Ectodermal cell (in vitro differentiated cells): Measurements from ENCODE around the gene EHD1.

Experiments
- H3K27ac ChIP-seq: 2 replicates; pipeline ENCODE4 v1.7.0; 2013; ENCODE audit warnings: mild to moderate bottlenecking, low read depth, low read length; ENCODE audit not compliant: insufficient read depth, poor library complexity, severe bottlenecking
- H3K27me3 ChIP-seq: 2 replicates; pipeline ENCODE4 v1.7.0; 2013; ENCODE audit warnings: mild to moderate bottlenecking, low read length; ENCODE audit not compliant: insufficient read depth, control insufficient read depth, poor library complexity, severe bottlenecking
- H3K36me3 ChIP-seq: one replicate; pipeline ENCODE4 v1.7.0; 2013; ENCODE audit warnings: low read length; ENCODE audit not compliant: control insufficient read depth, insufficient read depth
- H3K4me1 ChIP-seq: one replicate; pipeline ENCODE4 v1.7.0; 2013; ENCODE audit warnings: low read length; ENCODE audit not compliant: control insufficient read depth, insufficient read depth
- H3K4me3 ChIP-seq: 2 replicates; pipeline ENCODE4 v1.7.0; 2013; ENCODE audit warnings: low read depth, low read length, control low read depth; ENCODE audit not compliant: insufficient read depth
- H3K9me3 ChIP-seq: 2 replicates; pipeline ENCODE4 v1.7.0; 2013; ENCODE audit warnings: mild to moderate bottlenecking, low read length, moderate library complexity; ENCODE audit not compliant: control insufficient read depth
- WGBS, 2 experiments: methylation state at CpG; one replicate each; pipeline ENCODE4 v1.1.7; 2013; ENCODE audit warnings: missing lambda C conversion rate in 2 of 2; 5-methylcytosine and 5-hydroxymethylcytosine counted together

Gene EHD1

GRCh38 chr11:64898541-64898940 is 20.1 kb upstream of the EHD1 start:
- Histone ChIP-seq H3K27me3 (no peaks in the 10 kb centered on the region), H3K4me3 (no peak overlapping the region), H3K36me3 (no peaks in the 10 kb centered on the region), H3K27ac (no peak overlapping the region), H3K9me3 (no peaks in the 10 kb centered on the region), H3K4me1 (no peaks in the 10 kb centered on the region)
- WGBS, 2 experiments: 96% methylated on average over 19 of the region's 19 CpGs

GRCh38 chr11:64898076-64898445 is 19.6 kb upstream of the EHD1 start:
- 95 to 98% methylated on average over 9 of the region's 9 CpGs for WGBS, 2 experiments
- Histone ChIP-seq H3K27me3 (no peaks in the 10 kb centered on the region), H3K27ac (no peak overlapping the region), H3K36me3 (no peaks in the 10 kb centered on the region), H3K9me3 (no peaks in the 10 kb centered on the region), H3K4me3 (no peak overlapping the region), H3K4me1 (no peaks in the 10 kb centered on the region)

- WGBS, 2 experiments: 94 to 97% methylated on average over 19 of the region's 19 CpGs
- Histone ChIP-seq H3K36me3 (no peaks in the 10 kb centered on the region), H3K4me1 (no peaks in the 10 kb centered on the region), H3K4me3 (no peak overlapping the region), H3K9me3 (no peaks in the 10 kb centered on the region), H3K27me3 (no peaks in the 10 kb centered on the region), H3K27ac (no peak overlapping the region)
Measured at GRCh38 chr11:64897381-64898075, 19.1 kb upstream of the EHD1 start.

GRCh38 chr11:64896448-64897022 is 18.1 kb upstream of the EHD1 start:
- WGBS, 2 experiments: 93% methylated on average over 14 of the region's 14 CpGs
- H3K27me3 ChIP-seq: no peaks in the 10 kb centered on the region

GRCh38 chr11:64894812-64895452 is 16.5 kb upstream of the EHD1 start:
- no peaks in the 10 kb centered on the region for H3K27me3 ChIP-seq

More at GRCh38 chr11:64896448-64897022, 18.1 kb upstream of the EHD1 start:
- Histone ChIP-seq H3K4me1 (no peaks in the 10 kb centered on the region), H3K27ac (no peak overlapping the region), H3K4me3 (no peak overlapping the region), H3K9me3 (no peaks in the 10 kb centered on the region), H3K36me3 (no peaks in the 10 kb centered on the region)

GRCh38 chr11:64894070-64894811 is 15.8 kb upstream of the EHD1 start:
- H3K36me3 ChIP-seq: no peaks in the 10 kb centered on the region
- WGBS, 2 experiments: 45 to 48% methylated on average over 14 of the region's 14 CpGs
- no peaks in the 10 kb centered on the region for H3K27me3 ChIP-seq
- no peak overlapping the region for H3K27ac ChIP-seq
- no peaks in the 10 kb centered on the region for H3K4me1 ChIP-seq
- no peak overlapping the region for H3K4me3 ChIP-seq
- H3K9me3 ChIP-seq: no peaks in the 10 kb centered on the region

More at GRCh38 chr11:64894812-64895452, 16.5 kb upstream of the EHD1 start:
- H3K4me1 ChIP-seq: no peaks in the 10 kb centered on the region
- 93 to 94% methylated on average over 39 of the region's 39 CpGs for WGBS, 2 experiments
- no peak overlapping the region for H3K27ac ChIP-seq
- no peaks in the 10 kb centered on the region for H3K9me3 ChIP-seq
- no peaks in the 10 kb centered on the region for H3K36me3 ChIP-seq
- no peak overlapping the region for H3K4me3 ChIP-seq

GRCh38 chr11:64893194-64894069 is 15.0 kb upstream of the EHD1 start:
- Histone ChIP-seq H3K9me3 (no peaks in the 10 kb centered on the region), H3K27ac (no peak overlapping the region), H3K4me3 (no peak overlapping the region), H3K36me3 (no peaks in the 10 kb centered on the region), H3K27me3 (no peaks in the 10 kb centered on the region), H3K4me1 (peaks cover 8% of the 10 kb centered on the region)
- 90 to 91% methylated on average over 25 of the region's 25 CpGs for WGBS, 2 experiments

- H3K4me3 ChIP-seq: no peak overlapping the region
- no peak overlapping the region for H3K27ac ChIP-seq
- no peaks in the 10 kb centered on the region for H3K27me3 ChIP-seq
- H3K9me3 ChIP-seq: no peaks in the 10 kb centered on the region
- no peaks in the 10 kb centered on the region for H3K36me3 ChIP-seq
- WGBS, 2 experiments: 94% methylated on average over 10 of the region's 10 CpGs
- peaks cover 13% of the 10 kb centered on the region for H3K4me1 ChIP-seq
Measured at GRCh38 chr11:64892838-64893193, 14.4 kb upstream of the EHD1 start.

GRCh38 chr11:64892411-64892831 is 14.0 kb upstream of the EHD1 start:
- Histone ChIP-seq H3K27ac (no peak overlapping the region), H3K4me3 (no peak overlapping the region), H3K4me1 (peaks cover 13% of the 10 kb centered on the region), H3K9me3 (no peaks in the 10 kb centered on the region), H3K36me3 (no peaks in the 10 kb centered on the region), H3K27me3 (no peaks in the 10 kb centered on the region)
- 94% methylated on average over 11 of the region's 11 CpGs for WGBS, 2 experiments
